Measurements from ENCODE around the gene PTPN13.

The PTPN13 gene

GRCh38 chr4:86818841-86819240, 224.7 kb downstream of the PTPN13 start:
- TF ChIP-seq, protein P1, sequence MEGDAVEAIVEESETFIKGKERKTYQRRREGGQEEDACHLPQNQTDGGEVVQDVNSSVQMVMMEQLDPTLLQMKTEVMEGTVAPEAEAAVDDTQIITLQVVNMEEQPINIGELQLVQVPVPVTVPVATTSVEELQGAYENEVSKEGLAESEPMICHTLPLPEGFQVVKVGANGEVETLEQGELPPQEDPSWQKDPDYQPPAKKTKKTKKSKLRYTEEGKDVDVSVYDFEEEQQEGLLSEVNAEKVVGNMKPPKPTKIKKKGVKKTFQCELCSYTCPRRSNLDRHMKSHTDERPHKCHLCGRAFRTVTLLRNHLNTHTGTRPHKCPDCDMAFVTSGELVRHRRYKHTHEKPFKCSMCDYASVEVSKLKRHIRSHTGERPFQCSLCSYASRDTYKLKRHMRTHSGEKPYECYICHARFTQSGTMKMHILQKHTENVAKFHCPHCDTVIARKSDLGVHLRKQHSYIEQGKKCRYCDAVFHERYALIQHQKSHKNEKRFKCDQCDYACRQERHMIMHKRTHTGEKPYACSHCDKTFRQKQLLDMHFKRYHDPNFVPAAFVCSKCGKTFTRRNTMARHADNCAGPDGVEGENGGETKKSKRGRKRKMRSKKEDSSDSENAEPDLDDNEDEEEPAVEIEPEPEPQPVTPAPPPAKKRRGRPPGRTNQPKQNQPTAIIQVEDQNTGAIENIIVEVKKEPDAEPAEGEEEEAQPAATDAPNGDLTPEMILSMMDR (IDR thresholded peaks at IDR 0.05; ENCODE audit: low read depth, low read length, missing control alignments), result no peak
- H3K4me3 ChIP-seq (ENCODE audit: low read depth, low read length), result no peak overlapping the region
- DNase-seq (ENCODE audit: low read depth), result no peak

- TF ChIP-seq, protein P1 (IDR thresholded peaks at IDR 0.05; ENCODE audit: low read depth, low read length, missing control alignments), result no peak
Measured at GRCh38 chr4:86819561-86819960, 225.4 kb downstream of the PTPN13 start.

DNA sequence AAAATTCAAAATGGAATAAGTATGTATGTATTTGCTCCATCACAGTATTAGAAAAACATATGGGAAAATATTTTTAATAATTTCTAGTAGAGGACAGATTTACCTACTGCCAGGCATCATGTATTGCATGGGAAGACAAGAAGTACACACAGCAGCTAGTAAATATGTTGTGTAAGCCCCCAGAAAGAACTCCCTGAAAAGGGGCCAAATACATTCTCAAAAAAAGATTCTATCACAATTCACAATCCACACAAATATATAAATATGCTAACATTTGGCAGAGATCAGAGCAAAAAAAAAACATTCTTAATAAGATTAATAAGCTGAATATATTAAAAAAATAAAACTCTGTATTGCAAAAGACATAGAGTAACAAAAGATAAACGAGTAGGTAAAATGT, 227.0 kb downstream of the PTPN13 start:
- no peak for DNase-seq (ENCODE audit: low read depth)

More at GRCh38 chr4:86819561-86819960, 225.4 kb downstream of the PTPN13 start:
- no peak for DNase-seq (ENCODE audit: low read depth)
- H3K4me3 ChIP-seq (ENCODE audit: low read depth, low read length), result no peak overlapping the region

DNA sequence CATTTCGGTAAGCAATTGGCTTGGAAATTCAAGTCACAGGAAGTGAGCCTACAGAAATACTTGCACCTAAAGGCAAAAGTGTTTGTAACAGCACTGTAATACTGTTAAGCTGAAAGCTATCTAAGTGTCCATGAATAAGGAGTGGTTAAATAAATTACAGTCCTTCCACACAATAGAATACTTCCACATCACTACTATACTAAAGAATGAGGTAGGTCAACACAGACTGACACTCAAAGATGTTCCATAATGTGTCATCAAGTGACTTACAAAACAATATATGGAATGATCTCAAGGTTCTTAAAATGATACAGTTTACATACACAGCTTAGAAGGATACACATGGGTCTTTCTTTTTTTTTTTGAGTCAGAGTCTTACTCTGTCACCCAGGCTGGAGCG, 228.0 kb downstream of the PTPN13 start:
- no peak for DNase-seq (ENCODE audit: low read depth)
- TF ChIP-seq, protein P1 (IDR thresholded peaks at IDR 0.05; ENCODE audit: low read depth, low read length, missing control alignments), result no peak
- H3K4me3 ChIP-seq (ENCODE audit: low read depth, low read length), result no peak overlapping the region

More for the DNA sequence above, 227.0 kb downstream of the PTPN13 start:
- H3K4me3 ChIP-seq (ENCODE audit: low read depth, low read length), result no peak overlapping the region
- TF ChIP-seq, protein P1 (IDR thresholded peaks at IDR 0.05; ENCODE audit: low read depth, low read length, missing control alignments), result no peak

DNA sequence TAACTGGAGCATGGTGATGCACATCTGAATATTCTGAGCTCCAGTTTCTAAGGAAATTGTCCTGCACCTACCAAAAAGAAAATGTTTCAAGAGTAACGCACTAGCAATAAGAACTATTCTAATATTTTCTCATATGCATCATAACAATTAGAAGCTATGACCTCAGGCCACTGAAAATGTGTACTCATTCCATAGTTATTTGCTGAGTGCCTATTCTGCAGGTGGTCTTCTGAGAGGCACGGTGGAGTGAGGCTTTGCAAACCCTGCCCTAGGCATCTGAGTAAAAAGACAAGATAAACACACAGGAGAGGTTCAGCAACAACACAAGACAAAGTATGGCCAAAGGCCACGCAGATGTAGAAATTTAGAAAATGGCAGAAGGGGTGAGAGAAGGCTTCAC, 231.4 kb downstream of the PTPN13 start:
- TF ChIP-seq, protein P1 (IDR thresholded peaks at IDR 0.05; ENCODE audit: low read depth, low read length, missing control alignments), result no peak
- DNase-seq (ENCODE audit: low read depth), result no peak
- no peak overlapping the region for H3K4me3 ChIP-seq (ENCODE audit: low read depth, low read length)

DNA sequence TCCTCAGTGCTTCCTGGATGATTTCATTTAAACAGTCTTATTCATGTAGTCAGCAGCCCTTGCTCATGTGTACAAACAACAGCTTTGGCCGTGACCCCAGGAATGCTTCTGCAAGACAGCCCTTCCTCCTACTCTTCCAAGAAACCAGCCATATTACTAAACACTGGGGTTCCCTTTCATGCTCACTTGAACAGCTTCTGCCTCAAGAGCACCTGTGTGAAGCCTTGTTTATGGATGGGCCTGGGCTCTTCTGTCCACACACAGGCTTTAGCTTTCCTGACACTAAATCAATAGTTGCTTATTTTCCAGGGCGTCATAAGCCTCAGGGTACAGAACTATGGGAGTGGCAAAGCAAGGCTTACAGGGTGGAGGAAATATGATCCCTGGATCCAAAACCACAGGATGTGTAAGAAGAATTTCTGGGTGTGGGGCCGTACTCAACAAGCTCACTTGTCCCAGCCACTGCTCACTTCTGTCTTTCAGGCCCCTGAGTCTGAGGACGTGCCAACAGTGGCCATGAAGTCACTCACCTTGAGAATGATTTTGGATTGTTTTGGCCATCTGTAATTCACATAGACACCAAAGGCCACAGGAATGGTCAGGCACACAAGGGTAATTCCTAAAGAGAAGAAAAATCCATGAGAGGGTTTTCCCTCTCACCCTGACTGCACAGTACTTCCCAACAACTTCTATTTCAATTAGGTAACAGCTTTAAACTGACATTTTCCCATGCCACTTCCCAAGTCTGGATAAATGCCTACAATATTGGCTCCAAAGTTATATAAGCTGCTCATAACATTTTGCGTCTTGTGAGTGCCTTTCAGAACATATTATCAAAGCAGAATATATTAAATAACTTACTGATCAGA, 237.4 kb downstream of the PTPN13 start:
- no peak overlapping the region for H3K4me3 ChIP-seq (ENCODE audit: low read depth, low read length)
- TF ChIP-seq, protein P1 (IDR thresholded peaks at IDR 0.05; ENCODE audit: low read depth, low read length, missing control alignments), result no peak
- DNase-seq (ENCODE audit: low read depth), result no peak

DNA sequence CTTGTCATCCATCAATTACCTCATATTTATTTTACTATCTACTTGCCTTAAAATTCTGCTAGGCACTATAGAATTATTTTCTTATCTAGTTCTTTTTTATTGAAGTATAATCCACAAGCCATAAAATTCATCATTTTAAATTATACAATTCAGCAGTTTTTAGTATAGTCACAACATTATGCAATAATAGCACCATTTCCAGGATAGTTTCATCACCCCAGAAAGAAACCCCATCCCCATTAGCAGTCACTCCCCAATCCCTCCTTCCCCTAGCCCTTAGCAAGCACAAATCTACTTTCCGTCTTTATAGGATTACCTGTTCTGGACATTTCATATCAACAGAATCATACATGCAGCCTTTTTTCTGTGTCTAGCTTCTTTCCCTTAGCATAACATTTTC, 239.5 kb downstream of the PTPN13 start:
- TF ChIP-seq, protein P1 (IDR thresholded peaks at IDR 0.05; ENCODE audit: low read depth, low read length, missing control alignments), result no peak
- no peak overlapping the region for H3K4me3 ChIP-seq (ENCODE audit: low read depth, low read length)
- DNase-seq (ENCODE audit: low read depth), result no peak
